HL-60/S4 treated with retinoic acid at 250 ng/mL for 4 days and 3 days (cell line): Measurements from ENCODE around the gene RBM38.
"Not testable (repeated sequence)": the region's sequence is repeated elsewhere in the genome, so short reads cannot be mapped to it uniquely, and the experiment has no call there.

Experiments
- in situ Hi-C: fragments of 300-500 bp; cut with MboI; formaldehyde crosslinking; loops from 2 replicates; pipeline ENCODE4 v1.7.0; 2022; ENCODE audit warnings: low sequenced_read_pairs

Gene RBM38

GRCh38 chr20:57414867-57415592, 23.8 kb downstream of the RBM38 start:
- in situ Hi-C loops: no loop called here

GRCh38 chr20:57415771-57416170, 24.6 kb downstream of the RBM38 start:
- in situ Hi-C loops: no loop called here

- in situ Hi-C loops: no loop called here
These were observed 25.3 kb downstream of the RBM38 start for GRCh38 chr20:57416296-57417022.

- in situ Hi-C loops: no loop called here
These were observed 26.0 kb downstream of the RBM38 start for GRCh38 chr20:57417051-57417689.

GRCh38 chr20:57417830-57418780, 26.9 kb downstream of the RBM38 start:
- in situ Hi-C loops: no loop called here

- in situ Hi-C loops: not testable (repeated sequence)
These were observed 28.3 kb downstream of the RBM38 start for GRCh38 chr20:57419479-57419878.

- in situ Hi-C loops: no loop called here
These were observed 29.5 kb downstream of the RBM38 start for GRCh38 chr20:57420571-57421252.

GRCh38 chr20:57421253-57422220, 30.3 kb downstream of the RBM38 start:
- in situ Hi-C loops: no loop called here

- in situ Hi-C loops: no loop called here
These were observed 31.1 kb downstream of the RBM38 start for GRCh38 chr20:57422254-57422653.

- in situ Hi-C loops: no loop called here
These were observed 34.2 kb downstream of the RBM38 start for GRCh38 chr20:57425150-57426013.

GRCh38 chr20:57426271-57426689, 35.1 kb downstream of the RBM38 start:
- in situ Hi-C loops: no loop called here

- in situ Hi-C loops: no loop called here
These were observed 35.6 kb downstream of the RBM38 start for GRCh38 chr20:57426831-57427230.

GRCh38 chr20:57428324-57429158, 37.3 kb downstream of the RBM38 start:
- in situ Hi-C loops: no loop called here

GRCh38 chr20:57429159-57429496, 37.9 kb downstream of the RBM38 start:
- in situ Hi-C loops: no loop called here

- in situ Hi-C loops: no loop called here
These were observed 38.5 kb downstream of the RBM38 start for GRCh38 chr20:57429580-57430200.

GRCh38 chr20:57430201-57430596, 39.0 kb downstream of the RBM38 start:
- in situ Hi-C loops: not testable (repeated sequence)

- in situ Hi-C loops: no loop called here
These were observed 40.3 kb downstream of the RBM38 start for GRCh38 chr20:57431539-57431835.
